ENCODE measurements around the gene CDK9. TPM values are rescaled to one million over a fixed set of nuclear protein-coding genes. Genes with fewer than 3 reads are reported as not detected.

Gene CDK9
- total and polyA plus RNA-seq, 10 donors, result 49.2 to 149 (median 97.4) TPM

DNA sequence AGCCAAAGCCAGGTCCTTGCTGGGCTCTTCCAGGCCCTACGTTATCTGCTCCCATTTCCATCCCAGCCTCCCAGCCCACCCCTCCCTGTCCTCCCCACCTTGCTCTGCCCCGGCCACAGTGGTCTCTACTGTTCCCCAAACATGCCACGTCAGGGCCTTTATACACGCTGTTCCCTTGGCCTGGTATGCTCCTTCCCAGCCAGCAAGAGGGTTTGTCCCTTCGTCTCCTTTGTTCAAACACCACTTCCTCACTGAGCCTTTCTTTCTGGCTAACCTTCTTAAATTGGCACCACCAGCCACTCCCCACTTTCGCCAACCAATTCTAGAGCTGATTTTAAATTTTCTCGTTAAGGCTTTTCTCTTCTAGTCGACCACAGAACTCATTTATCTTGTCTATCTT, 17.1 kb upstream of the CDK9 start:
- no peak for DNase-seq
- Histone ChIP-seq H3K36me3 (peaks cover 0 to 80% (median 32%) of the 10 kb centered on the region in 6 donors), H3K27me3 (replicated peaks in 1 of 7) (no peaks in the 10 kb centered on the region), H3K4me3 (peak overlapping the region in 6 of 8 donors; percentile 23 to 85 (median 68)), H3K27ac (peak overlapping the region; percentile 48 to 92 (median 87)), H3K9me3 (no peaks in the 10 kb centered on the region), H3K4me1 (peaks cover 54 to 100% (median 89%) of the 10 kb centered on the region in 6 donors)
- WGBS, 5 donors, result 47 to 56% (median 53%) methylated on average over 8 of the region's 8 CpGs
- intact Hi-C loops (cut with DNase I; ENCODE audit: low total_unique reads), result no loop called here
- TF ChIP-seq POLR2AphosphoS5 (IDR thresholded peaks at IDR 0.05), result no peak
- no peak for TF ChIP-seq POLR2A (IDR thresholded peaks at IDR 0.05)

DNA sequence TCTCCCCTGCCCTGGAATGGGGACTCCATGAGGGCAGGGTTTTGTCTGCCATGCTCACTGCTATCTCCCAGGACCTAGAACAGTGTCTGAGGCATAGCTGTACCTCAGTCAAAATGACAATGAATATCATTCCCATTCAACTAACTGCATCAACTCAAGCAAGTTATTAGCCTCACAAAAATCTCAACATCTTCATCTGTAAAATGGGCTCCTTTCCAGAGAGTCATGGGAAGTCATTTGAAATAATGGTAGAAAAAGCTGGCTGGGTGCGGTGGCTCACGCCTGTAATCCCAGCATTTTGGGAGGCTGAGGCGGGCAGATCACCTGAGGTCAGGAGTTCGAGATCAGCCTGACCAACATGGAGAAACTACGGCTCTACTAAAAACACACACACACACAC, 16.7 kb upstream of the CDK9 start:
- WGBS, 5 donors, result 62 to 93% (median 81%) methylated on average over 5 of the region's 5 CpGs
- Histone ChIP-seq H3K27me3 (replicated peaks in 1 of 7) (no peaks in the 10 kb centered on the region), H3K9me3 (no peaks in the 10 kb centered on the region), H3K36me3 (peaks cover 0 to 82% (median 36%) of the 10 kb centered on the region in 6 donors), H3K27ac (peak overlapping the region; percentile 48 to 92 (median 87)), H3K4me1 (peaks cover 52 to 100% (median 88%) of the 10 kb centered on the region in 6 donors), H3K4me3 (peak overlapping the region in 5 of 8 donors; percentile 61 to 85 (median 73))
- no peak for DNase-seq
- TF ChIP-seq POLR2AphosphoS5 (IDR thresholded peaks at IDR 0.05) (no peak), POLR2A (IDR thresholded peaks at IDR 0.05) (no peak)
- TF ChIP-seq, protein P1, sequence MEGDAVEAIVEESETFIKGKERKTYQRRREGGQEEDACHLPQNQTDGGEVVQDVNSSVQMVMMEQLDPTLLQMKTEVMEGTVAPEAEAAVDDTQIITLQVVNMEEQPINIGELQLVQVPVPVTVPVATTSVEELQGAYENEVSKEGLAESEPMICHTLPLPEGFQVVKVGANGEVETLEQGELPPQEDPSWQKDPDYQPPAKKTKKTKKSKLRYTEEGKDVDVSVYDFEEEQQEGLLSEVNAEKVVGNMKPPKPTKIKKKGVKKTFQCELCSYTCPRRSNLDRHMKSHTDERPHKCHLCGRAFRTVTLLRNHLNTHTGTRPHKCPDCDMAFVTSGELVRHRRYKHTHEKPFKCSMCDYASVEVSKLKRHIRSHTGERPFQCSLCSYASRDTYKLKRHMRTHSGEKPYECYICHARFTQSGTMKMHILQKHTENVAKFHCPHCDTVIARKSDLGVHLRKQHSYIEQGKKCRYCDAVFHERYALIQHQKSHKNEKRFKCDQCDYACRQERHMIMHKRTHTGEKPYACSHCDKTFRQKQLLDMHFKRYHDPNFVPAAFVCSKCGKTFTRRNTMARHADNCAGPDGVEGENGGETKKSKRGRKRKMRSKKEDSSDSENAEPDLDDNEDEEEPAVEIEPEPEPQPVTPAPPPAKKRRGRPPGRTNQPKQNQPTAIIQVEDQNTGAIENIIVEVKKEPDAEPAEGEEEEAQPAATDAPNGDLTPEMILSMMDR (IDR thresholded peaks at IDR 0.05 in 8 of 11, conservative IDR thresholded peaks at IDR 0.05 in 3 of 11), result no peak
- intact Hi-C loops (cut with DNase I; ENCODE audit: low total_unique reads), result no loop called here

DNA sequence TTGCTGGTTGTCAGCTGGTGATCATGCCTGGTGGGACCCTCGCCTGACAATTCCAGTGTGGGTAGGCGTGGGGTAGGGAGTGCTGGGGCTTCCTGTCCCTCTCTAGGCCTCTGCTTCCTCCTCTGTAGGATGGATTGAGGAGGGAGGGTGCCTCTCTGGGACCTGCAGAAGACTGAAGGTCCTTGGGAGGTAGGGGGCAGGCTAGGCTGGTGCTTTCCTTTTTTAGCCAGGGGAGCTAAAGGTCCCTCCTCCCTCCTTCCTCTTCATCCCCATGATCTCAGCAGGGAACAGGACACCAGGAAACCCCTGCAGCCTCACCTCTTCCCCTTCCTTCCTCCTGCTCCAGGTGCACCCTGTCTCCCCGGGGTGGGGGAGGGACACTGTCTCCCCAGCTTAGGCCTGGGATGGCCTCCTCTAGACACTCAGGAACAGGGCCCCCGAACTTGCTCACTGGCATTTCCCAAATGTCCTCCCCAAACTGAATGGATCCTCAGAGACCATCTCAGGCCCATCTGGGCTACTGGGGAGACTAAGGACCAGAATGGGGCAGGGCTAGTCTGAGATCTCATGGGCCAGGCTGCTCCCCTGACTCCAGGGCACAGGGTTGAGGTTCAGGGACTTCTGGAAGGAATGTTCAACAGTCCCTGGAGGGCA, 15.8 kb upstream of the CDK9 start:
- peak overlapping the region; percentile 54 to 85 (median 76) for H3K4me3 ChIP-seq
- intact Hi-C loops (cut with DNase I; ENCODE audit: low total_unique reads), result no loop called here
- no peaks in the 10 kb centered on the region for H3K9me3 ChIP-seq
- H3K36me3 ChIP-seq, result peaks cover 0 to 80% (median 38%) of the 10 kb centered on the region in 6 donors
- WGBS, 5 donors, result 11 to 32% (median 21%) methylated on average over 3 to 4 of the region's 4 CpGs
- peak in 2 of 3 donors; percentile 67 to 75 for TF ChIP-seq POLR2AphosphoS5 (IDR thresholded peaks at IDR 0.05)
- TF ChIP-seq, protein P1 (IDR thresholded peaks at IDR 0.05 in 8 of 11, conservative IDR thresholded peaks at IDR 0.05 in 3 of 11), result peak in 3 of 11 experiments; percentile 9 to 29 (median 19)
- no peak for TF ChIP-seq POLR2A (IDR thresholded peaks at IDR 0.05)
- peaks cover 45 to 100% (median 88%) of the 10 kb centered on the region in 6 donors for H3K4me1 ChIP-seq
- peak overlapping the region; percentile 48 to 92 (median 87) for H3K27ac ChIP-seq
- peak; percentile 80 for DNase-seq
- no peaks in the 10 kb centered on the region for H3K27me3 ChIP-seq (replicated peaks in 1 of 7)

DNA sequence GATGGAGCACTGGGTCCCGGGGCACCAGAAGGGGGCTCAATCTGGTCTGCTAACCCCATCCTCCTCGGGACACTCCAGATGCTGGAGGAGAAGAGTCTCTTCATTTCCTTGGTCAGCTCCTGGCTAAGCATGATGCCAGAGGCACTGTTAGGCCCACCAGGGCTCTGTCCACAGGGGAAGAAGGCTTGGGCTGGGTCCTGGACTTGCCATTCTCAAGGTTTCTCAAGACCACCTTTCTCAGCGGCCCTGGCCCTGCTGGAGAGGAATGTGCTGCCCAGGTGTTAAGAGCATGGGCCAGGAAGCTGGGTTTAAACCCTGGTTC, 15.3 kb upstream of the CDK9 start:
- Histone ChIP-seq H3K27ac (peak overlapping the region; percentile 48 to 92 (median 87)), H3K4me3 (peak overlapping the region; percentile 54 to 85 (median 76)), H3K27me3 (replicated peaks in 1 of 7) (no peaks in the 10 kb centered on the region), H3K36me3 (peaks cover 0 to 76% (median 36%) of the 10 kb centered on the region in 6 donors), H3K9me3 (no peaks in the 10 kb centered on the region), H3K4me1 (peaks cover 41 to 100% (median 88%) of the 10 kb centered on the region in 6 donors)
- intact Hi-C loops (cut with DNase I; ENCODE audit: low total_unique reads), result no loop called here
- WGBS, 5 donors, result 17 to 30% (median 22%) methylated on average over 1 to 3 of the region's 3 CpGs
- peak; percentile 84 for DNase-seq
- TF ChIP-seq POLR2A (IDR thresholded peaks at IDR 0.05) (no peak), POLR2AphosphoS5 (IDR thresholded peaks at IDR 0.05) (no peak)
- TF ChIP-seq, protein P1 (IDR thresholded peaks at IDR 0.05 in 8 of 11, conservative IDR thresholded peaks at IDR 0.05 in 3 of 11), result no peak

All from spleen (tissue), 11 donors.